ENCODE results near the gene AJM1.
"Not testable (repeated sequence)": the region's sequence is repeated elsewhere in the genome, so short reads cannot be mapped to it uniquely, and the experiment has no call there.

Gene AJM1

GRCh38 chr9:136855461-136856078 lies 13.3 kb downstream of the AJM1 start:
- DNase-seq (ENCODE audit: low read depth, low spot score): no peak

GRCh38 chr9:136856079-136856476 lies 13.8 kb downstream of the AJM1 start:
- no peak for DNase-seq (ENCODE audit: low read depth, low spot score)

GRCh38 chr9:136856541-136857141 lies 14.4 kb downstream of the AJM1 start:
- DNase-seq (ENCODE audit: low read depth, low spot score): peak; percentile 6

- peak; percentile 4 for DNase-seq (ENCODE audit: low read depth, low spot score)
Measured at GRCh38 chr9:136857166-136857565, 14.9 kb downstream of the AJM1 start.

GRCh38 chr9:136857581-136858412 lies 15.5 kb downstream of the AJM1 start:
- no peak for DNase-seq (ENCODE audit: low read depth, low spot score)

GRCh38 chr9:136858452-136858843 lies 16.2 kb downstream of the AJM1 start:
- DNase-seq (ENCODE audit: low read depth, low spot score): peak; percentile 5

GRCh38 chr9:136858844-136859757 lies 16.8 kb downstream of the AJM1 start:
- DNase-seq (ENCODE audit: low read depth, low spot score): peak; percentile 87

GRCh38 chr9:136860529-136860928 lies 18.3 kb downstream of the AJM1 start:
- no peak for DNase-seq (ENCODE audit: low read depth, low spot score)

GRCh38 chr9:136860933-136861873 lies 18.9 kb downstream of the AJM1 start:
- no peak for DNase-seq (ENCODE audit: low read depth, low spot score)

- no peak for DNase-seq (ENCODE audit: low read depth, low spot score)
Measured at GRCh38 chr9:136861874-136862457, 19.7 kb downstream of the AJM1 start.

- DNase-seq (ENCODE audit: low read depth, low spot score): no peak
Measured at GRCh38 chr9:136862849-136863622, 20.8 kb downstream of the AJM1 start.

- DNase-seq (ENCODE audit: low read depth, low spot score): no peak
Measured at GRCh38 chr9:136863623-136864273, 21.5 kb downstream of the AJM1 start.

- DNase-seq (ENCODE audit: low read depth, low spot score): no peak
Measured at GRCh38 chr9:136865041-136865767, 22.9 kb downstream of the AJM1 start.

- DNase-seq (ENCODE audit: low read depth, low spot score): no peak
Measured at GRCh38 chr9:136865768-136866103, 23.5 kb downstream of the AJM1 start.

- not testable (repeated sequence) for DNase-seq (ENCODE audit: low read depth, low spot score)
Measured at GRCh38 chr9:136866898-136867421, 24.7 kb downstream of the AJM1 start.

- DNase-seq (ENCODE audit: low read depth, low spot score): no peak
Measured at GRCh38 chr9:136867480-136867879, 25.2 kb downstream of the AJM1 start.

GRCh38 chr9:136867917-136868316 lies 25.6 kb downstream of the AJM1 start:
- no peak for DNase-seq (ENCODE audit: low read depth, low spot score)

- DNase-seq (ENCODE audit: low read depth, low spot score): no peak
Measured at GRCh38 chr9:136868644-136869043, 26.4 kb downstream of the AJM1 start.

All from astrocyte of the hippocampus (primary cell).